Measurements from ENCODE around the gene TMCC3. TPM values are rescaled to one million over a fixed set of nuclear protein-coding genes. Genes with fewer than 3 reads are reported as not detected.

TMCC3 gene
- total RNA-seq, 5 donors from 2014 or later (not counting 1 experiment from before 2014, with no cell fraction given) = 0.30 to 2.8 (median 0.95) TPM

GRCh38 chr12:94566345-94566744 lies 84.0 kb downstream of the TMCC3 start:
- CTCF ChIA-PET = no interaction called here
- no peaks in the 10 kb centered on the region for H3K9me3 ChIP-seq
- H3K27me3 ChIP-seq (replicated peaks in 1 of 2; ENCODE audit: control insufficient read depth in 2 of 2, extremely low read depth in 1 of 2, insufficient read depth in 2 of 2, low read length in 1 of 2) = peaks cover 0 to 2% of the 10 kb centered on the region in 2 experiments
- H3K4me1 Mint-ChIP-seq = no peaks in the 10 kb centered on the region
- no peaks in the 10 kb centered on the region for H3K36me3 Mint-ChIP-seq
- no peak overlapping the region for H3K27ac Mint-ChIP-seq
- ATAC-seq (replicated peaks in 1 of 4) (no peak), DNase-seq (no peak)
- H3K27ac ChIP-seq (ENCODE audit: low read length) = no peak overlapping the region
- peaks cover 10 to 24% of the 10 kb centered on the region in 2 donors for H3K27me3 Mint-ChIP-seq
- no peaks in the 10 kb centered on the region for H3K9me3 Mint-ChIP-seq
- no peak overlapping the region for H3K4me3 Mint-ChIP-seq
- H3K4me3 ChIP-seq (ENCODE audit: control insufficient read depth in 1 of 2, extremely low read depth in 1 of 2, low read length in 1 of 2) = no peak overlapping the region
- no peaks in the 10 kb centered on the region for H3K4me1 ChIP-seq (ENCODE audit: control insufficient read depth in 1 of 2, extremely low read depth in 1 of 2, insufficient read depth in 2 of 2, low read length in 2 of 2)
- 74% methylated on average over 5 of the region's 8 CpGs for whole genome bisulfite sequencing (ENCODE audit: insufficient coverage)
- no peaks in the 10 kb centered on the region for H3K36me3 ChIP-seq (ENCODE audit: control insufficient read depth in 2 of 2, extremely low read depth in 1 of 2, insufficient read depth in 1 of 2, low read length in 1 of 2)
- POLR2A ChIA-PET = no interaction called here

GRCh38 chr12:94565683-94566082 lies 84.7 kb downstream of the TMCC3 start:
- H3K36me3 ChIP-seq (ENCODE audit: control insufficient read depth in 2 of 2, extremely low read depth in 1 of 2, insufficient read depth in 1 of 2, low read length in 1 of 2) = no peaks in the 10 kb centered on the region
- ChIA-PET POLR2A (no interaction called here), CTCF (no interaction called here)
- H3K4me3 Mint-ChIP-seq = no peak overlapping the region
- DNase-seq (no peak), ATAC-seq (replicated peaks in 1 of 4) (no peak)
- no peak overlapping the region for H3K4me3 ChIP-seq (ENCODE audit: control insufficient read depth in 1 of 2, extremely low read depth in 1 of 2, low read length in 1 of 2)
- no peaks in the 10 kb centered on the region for H3K9me3 Mint-ChIP-seq
- H3K27me3 Mint-ChIP-seq = peaks cover 12 to 22% of the 10 kb centered on the region in 2 donors
- H3K9me3 ChIP-seq = no peaks in the 10 kb centered on the region
- no peak overlapping the region for H3K27ac Mint-ChIP-seq
- no peak overlapping the region for H3K27ac ChIP-seq (ENCODE audit: low read length)
- H3K36me3 Mint-ChIP-seq = no peaks in the 10 kb centered on the region
- H3K4me1 ChIP-seq (ENCODE audit: control insufficient read depth in 1 of 2, extremely low read depth in 1 of 2, insufficient read depth in 2 of 2, low read length in 2 of 2) = no peaks in the 10 kb centered on the region
- peaks cover 0 to 4% of the 10 kb centered on the region in 2 experiments for H3K27me3 ChIP-seq (replicated peaks in 1 of 2; ENCODE audit: control insufficient read depth in 2 of 2, extremely low read depth in 1 of 2, insufficient read depth in 2 of 2, low read length in 1 of 2)
- WGBS (ENCODE audit: insufficient coverage) = 98% methylated on average over 6 of the region's 8 CpGs
- no peaks in the 10 kb centered on the region for H3K4me1 Mint-ChIP-seq

GRCh38 chr12:94563286-94563685 lies 87.1 kb downstream of the TMCC3 start:
- Histone ChIP-seq H3K27me3 (replicated peaks in 1 of 2; ENCODE audit: control insufficient read depth in 2 of 2, extremely low read depth in 1 of 2, insufficient read depth in 2 of 2, low read length in 1 of 2) (peaks cover 0 to 7% of the 10 kb centered on the region in 2 experiments), H3K27ac (ENCODE audit: low read length) (no peak overlapping the region), H3K4me3 (ENCODE audit: control insufficient read depth in 1 of 2, extremely low read depth in 1 of 2, low read length in 1 of 2) (no peak overlapping the region), H3K4me1 (ENCODE audit: control insufficient read depth in 1 of 2, extremely low read depth in 1 of 2, insufficient read depth in 2 of 2, low read length in 2 of 2) (no peaks in the 10 kb centered on the region), H3K9me3 (no peaks in the 10 kb centered on the region), H3K36me3 (ENCODE audit: control insufficient read depth in 2 of 2, extremely low read depth in 1 of 2, insufficient read depth in 1 of 2, low read length in 1 of 2) (no peaks in the 10 kb centered on the region)
- H3K27me3 Mint-ChIP-seq = peaks cover 23 to 24% of the 10 kb centered on the region in 2 donors
- ATAC-seq (replicated peaks in 1 of 4) = no peak
- H3K4me3 Mint-ChIP-seq = no peak overlapping the region
- H3K36me3 Mint-ChIP-seq = no peaks in the 10 kb centered on the region
- H3K9me3 Mint-ChIP-seq = no peaks in the 10 kb centered on the region
- ChIA-PET POLR2A (no interaction called here), CTCF (interaction anchor here in 1 of 2 donors (0.7 kb wide), 1 partner anchor 1052 kb away, joined by 3 read pairs; no protein-coding TSS in a partner anchor)
- H3K4me1 Mint-ChIP-seq = no peaks in the 10 kb centered on the region
- no CpG with 5 or more reads among the region's 5 CpGs for WGBS (ENCODE audit: insufficient coverage)
- no peak overlapping the region for H3K27ac Mint-ChIP-seq
- no peak for DNase-seq

GRCh38 chr12:94561943-94562411 lies 88.4 kb downstream of the TMCC3 start:
- H3K9me3 Mint-ChIP-seq = no peaks in the 10 kb centered on the region
- H3K27me3 Mint-ChIP-seq = peaks cover 19 to 21% of the 10 kb centered on the region in 2 donors
- POLR2A ChIA-PET = no interaction called here
- DNase-seq (no peak), ATAC-seq (replicated peaks in 1 of 4) (no peak)
- H3K4me3 ChIP-seq (ENCODE audit: control insufficient read depth in 1 of 2, extremely low read depth in 1 of 2, low read length in 1 of 2) = no peak overlapping the region
- H3K4me1 ChIP-seq (ENCODE audit: control insufficient read depth in 1 of 2, extremely low read depth in 1 of 2, insufficient read depth in 2 of 2, low read length in 2 of 2) = no peaks in the 10 kb centered on the region
- H3K27ac Mint-ChIP-seq = no peak overlapping the region
- no peaks in the 10 kb centered on the region for H3K9me3 ChIP-seq
- CTCF ChIA-PET = no interaction called here
- WGBS (ENCODE audit: insufficient coverage) = 71% methylated on average over 11 of the region's 11 CpGs
- H3K27me3 ChIP-seq (replicated peaks in 1 of 2; ENCODE audit: control insufficient read depth in 2 of 2, extremely low read depth in 1 of 2, insufficient read depth in 2 of 2, low read length in 1 of 2) = peaks cover 0 to 7% of the 10 kb centered on the region in 2 experiments
- no peaks in the 10 kb centered on the region for H3K36me3 Mint-ChIP-seq
- no peak overlapping the region for H3K27ac ChIP-seq (ENCODE audit: low read length)
- H3K4me3 Mint-ChIP-seq = no peak overlapping the region
- no peaks in the 10 kb centered on the region for H3K36me3 ChIP-seq (ENCODE audit: control insufficient read depth in 2 of 2, extremely low read depth in 1 of 2, insufficient read depth in 1 of 2, low read length in 1 of 2)
- H3K4me1 Mint-ChIP-seq = no peaks in the 10 kb centered on the region

GRCh38 chr12:94560431-94561221 lies 89.7 kb downstream of the TMCC3 start:
- no peaks in the 10 kb centered on the region for H3K9me3 ChIP-seq
- no peaks in the 10 kb centered on the region for H3K4me1 Mint-ChIP-seq
- peaks cover 0 to 5% of the 10 kb centered on the region in 2 experiments for H3K27me3 ChIP-seq (replicated peaks in 1 of 2; ENCODE audit: control insufficient read depth in 2 of 2, extremely low read depth in 1 of 2, insufficient read depth in 2 of 2, low read length in 1 of 2)
- CTCF ChIA-PET = interaction anchor here in 1 of 2 donors (0.6 kb wide), 1 partner anchor 583 kb away, joined by 14 read pairs; no protein-coding TSS in a partner anchor
- H3K36me3 Mint-ChIP-seq = no peaks in the 10 kb centered on the region
- no peaks in the 10 kb centered on the region for H3K9me3 Mint-ChIP-seq
- no peak overlapping the region for H3K4me3 ChIP-seq (ENCODE audit: control insufficient read depth in 1 of 2, extremely low read depth in 1 of 2, low read length in 1 of 2)
- no peak overlapping the region for H3K27ac ChIP-seq (ENCODE audit: low read length)
- H3K36me3 ChIP-seq (ENCODE audit: control insufficient read depth in 2 of 2, extremely low read depth in 1 of 2, insufficient read depth in 1 of 2, low read length in 1 of 2) = no peaks in the 10 kb centered on the region
- no peaks in the 10 kb centered on the region for H3K4me1 ChIP-seq (ENCODE audit: control insufficient read depth in 1 of 2, extremely low read depth in 1 of 2, insufficient read depth in 2 of 2, low read length in 2 of 2)
- 51% methylated on average over 15 of the region's 17 CpGs for WGBS (ENCODE audit: insufficient coverage)
- no peak for DNase-seq
- no peak overlapping the region for H3K27ac Mint-ChIP-seq
- POLR2A ChIA-PET = no interaction called here
- no peak for ATAC-seq (replicated peaks in 1 of 4)
- H3K27me3 Mint-ChIP-seq = peaks cover 14 to 21% of the 10 kb centered on the region in 2 donors
- no peak overlapping the region for H3K4me3 Mint-ChIP-seq

- H3K27ac Mint-ChIP-seq = no peak overlapping the region
- ChIA-PET POLR2A (no interaction called here), CTCF (no interaction called here)
- DNase-seq (no peak), ATAC-seq (replicated peaks in 1 of 4) (no peak)
- no peaks in the 10 kb centered on the region for H3K4me1 ChIP-seq (ENCODE audit: control insufficient read depth in 1 of 2, extremely low read depth in 1 of 2, insufficient read depth in 2 of 2, low read length in 2 of 2)
- H3K4me3 Mint-ChIP-seq = no peak overlapping the region
- no peaks in the 10 kb centered on the region for H3K36me3 Mint-ChIP-seq
- no peaks in the 10 kb centered on the region for H3K36me3 ChIP-seq (ENCODE audit: control insufficient read depth in 2 of 2, extremely low read depth in 1 of 2, insufficient read depth in 1 of 2, low read length in 1 of 2)
- no peak overlapping the region for H3K4me3 ChIP-seq (ENCODE audit: control insufficient read depth in 1 of 2, extremely low read depth in 1 of 2, low read length in 1 of 2)
- no peak overlapping the region for H3K27ac ChIP-seq (ENCODE audit: low read length)
- H3K27me3 ChIP-seq (replicated peaks in 1 of 2; ENCODE audit: control insufficient read depth in 2 of 2, extremely low read depth in 1 of 2, insufficient read depth in 2 of 2, low read length in 1 of 2) = peaks cover 0 to 5% of the 10 kb centered on the region in 2 experiments
- no CpG with 5 or more reads among the region's 2 CpGs for WGBS (ENCODE audit: insufficient coverage)
- H3K27me3 Mint-ChIP-seq = peaks cover 10 to 24% of the 10 kb centered on the region in 2 donors
- H3K9me3 Mint-ChIP-seq = no peaks in the 10 kb centered on the region
- no peaks in the 10 kb centered on the region for H3K4me1 Mint-ChIP-seq
- H3K9me3 ChIP-seq = no peaks in the 10 kb centered on the region
These were observed 91.7 kb downstream of the TMCC3 start for GRCh38 chr12:94558612-94559011.

Data from T-cell (primary cell).